GM12873 (cell line): Measurements from ENCODE around the gene LYPLAL1.
A peak's percentile ranks its signal among the peaks of the same experiment; 100 is the strongest.

Experiments
- TF ChIP-seq, protein P1 (sequence below): IDR thresholded peaks from 2 replicates; pipeline ENCODE4 v1.5.1; 2012; ENCODE audit warnings: low read depth, mild to moderate bottlenecking, moderate library complexity, low read length, control low read depth; ENCODE audit not compliant: insufficient read depth; ENCODE audit errors: missing control alignments

Gene LYPLAL1

DNA sequence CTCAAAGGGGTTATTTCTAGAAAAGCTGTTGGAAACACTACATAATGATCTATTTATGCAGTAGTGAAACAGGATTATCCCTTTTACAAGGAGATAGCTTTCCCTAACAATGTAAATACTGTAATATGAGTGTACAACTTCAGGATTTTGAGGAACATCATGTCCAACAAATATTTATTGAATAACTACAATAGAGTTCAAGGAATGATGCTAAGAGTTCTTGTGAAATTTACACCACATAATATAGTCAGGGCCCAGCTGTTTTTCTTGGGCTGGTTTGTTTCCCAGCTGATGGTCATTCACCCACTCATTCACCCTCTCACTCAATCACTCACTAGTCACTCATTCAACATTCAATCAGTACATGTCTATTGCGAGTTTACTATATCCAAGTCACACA lies 12.3 kb upstream of the LYPLAL1 start:
- TF ChIP-seq, protein P1, sequence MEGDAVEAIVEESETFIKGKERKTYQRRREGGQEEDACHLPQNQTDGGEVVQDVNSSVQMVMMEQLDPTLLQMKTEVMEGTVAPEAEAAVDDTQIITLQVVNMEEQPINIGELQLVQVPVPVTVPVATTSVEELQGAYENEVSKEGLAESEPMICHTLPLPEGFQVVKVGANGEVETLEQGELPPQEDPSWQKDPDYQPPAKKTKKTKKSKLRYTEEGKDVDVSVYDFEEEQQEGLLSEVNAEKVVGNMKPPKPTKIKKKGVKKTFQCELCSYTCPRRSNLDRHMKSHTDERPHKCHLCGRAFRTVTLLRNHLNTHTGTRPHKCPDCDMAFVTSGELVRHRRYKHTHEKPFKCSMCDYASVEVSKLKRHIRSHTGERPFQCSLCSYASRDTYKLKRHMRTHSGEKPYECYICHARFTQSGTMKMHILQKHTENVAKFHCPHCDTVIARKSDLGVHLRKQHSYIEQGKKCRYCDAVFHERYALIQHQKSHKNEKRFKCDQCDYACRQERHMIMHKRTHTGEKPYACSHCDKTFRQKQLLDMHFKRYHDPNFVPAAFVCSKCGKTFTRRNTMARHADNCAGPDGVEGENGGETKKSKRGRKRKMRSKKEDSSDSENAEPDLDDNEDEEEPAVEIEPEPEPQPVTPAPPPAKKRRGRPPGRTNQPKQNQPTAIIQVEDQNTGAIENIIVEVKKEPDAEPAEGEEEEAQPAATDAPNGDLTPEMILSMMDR = no peak

DNA sequence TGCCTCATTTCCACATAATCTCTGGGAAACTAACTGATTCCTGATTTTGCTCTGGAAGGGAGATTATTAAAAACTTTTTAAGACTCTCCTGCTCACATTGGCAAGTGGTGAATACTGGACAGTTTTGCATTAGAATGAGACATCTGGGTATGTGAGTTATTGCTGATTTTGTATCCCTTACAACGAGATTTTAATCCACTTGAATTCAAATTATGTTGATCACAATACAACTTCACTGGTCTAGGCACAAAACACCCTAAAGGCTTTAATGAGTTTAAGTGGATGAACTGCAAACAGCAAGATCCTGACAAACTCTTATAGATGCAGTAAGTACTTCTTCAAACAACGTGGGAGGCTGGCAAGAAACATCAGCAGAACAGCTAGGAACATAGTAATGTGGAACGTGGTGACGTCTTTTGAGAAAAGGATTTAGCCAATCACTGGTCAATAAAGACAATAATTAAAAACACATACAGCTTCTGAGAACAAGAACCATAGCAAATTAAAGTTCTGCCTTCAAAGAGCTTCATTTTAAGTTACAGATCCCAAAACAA lies 10.2 kb upstream of the LYPLAL1 start:
- TF ChIP-seq, protein P1 = no peak

DNA sequence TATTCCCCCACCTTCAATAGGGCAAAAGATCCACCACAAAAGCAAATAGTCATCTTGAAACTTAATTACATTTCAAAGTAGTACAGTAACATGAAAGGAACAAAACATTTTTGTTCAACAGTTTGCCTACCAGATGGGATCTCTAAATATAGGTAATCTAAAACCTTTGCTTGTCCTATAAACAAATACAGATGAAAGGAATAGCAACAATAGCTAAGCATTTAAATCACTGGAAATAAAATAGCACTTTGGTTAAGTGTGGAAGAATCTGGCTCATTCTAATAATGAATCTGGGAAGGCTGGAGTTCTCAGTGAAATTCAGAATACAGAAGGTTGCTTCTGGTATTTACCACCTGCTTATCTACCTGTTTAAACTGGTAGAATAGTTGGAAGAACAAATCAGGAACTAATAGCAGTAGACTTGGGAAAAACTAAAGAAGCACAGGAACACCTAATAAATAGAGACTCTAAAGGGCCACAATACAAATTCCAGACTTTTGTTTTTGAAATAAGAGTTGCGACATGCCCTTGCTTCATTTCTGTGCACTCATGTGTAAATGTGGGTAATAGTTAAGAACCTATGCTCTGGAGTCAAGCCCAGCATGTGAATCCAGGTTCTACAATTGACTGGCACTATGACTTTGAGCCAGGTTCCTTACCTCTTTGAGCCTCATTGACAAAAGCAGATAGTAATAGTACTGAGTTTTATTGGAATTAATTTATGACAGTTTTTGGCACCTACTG lies 2.3 kb upstream of the LYPLAL1 start:
- TF ChIP-seq, protein P1 = no peak

DNA sequence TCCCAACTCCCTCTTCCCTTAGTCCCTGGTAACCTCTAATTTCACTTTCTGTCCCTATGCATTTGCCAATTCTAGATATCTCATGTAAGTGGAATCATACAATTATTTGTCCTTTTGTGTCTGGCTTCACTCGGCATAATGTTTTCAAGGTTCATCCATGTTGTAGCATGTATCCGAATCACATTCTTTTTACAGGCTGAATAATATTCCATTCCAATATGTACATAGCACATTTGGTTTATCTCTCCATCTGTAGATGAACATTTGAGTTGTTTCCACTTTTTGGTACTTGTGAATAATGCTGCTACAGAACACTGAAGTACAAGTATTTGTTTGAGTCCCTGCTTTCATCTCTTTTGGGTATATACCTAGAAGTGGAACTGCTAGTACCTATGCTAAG lies 857 bp upstream of the LYPLAL1 start:
- TF ChIP-seq, protein P1 = no peak

DNA sequence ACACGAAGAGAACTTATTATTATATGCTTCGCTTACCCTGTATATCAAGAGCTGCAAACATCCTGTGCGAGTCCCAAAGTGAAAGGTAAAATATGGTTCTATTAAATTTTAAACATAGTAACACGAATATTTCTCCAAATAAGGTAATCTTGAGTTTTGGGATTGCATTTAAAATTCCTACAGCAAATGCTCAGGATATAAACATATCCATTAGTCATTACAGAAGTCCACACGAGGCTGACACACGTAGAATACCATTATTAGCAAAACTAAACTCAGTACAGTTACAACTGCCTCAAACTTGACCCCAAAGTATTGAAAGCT lies 282 bp upstream of the LYPLAL1 start:
- TF ChIP-seq, protein P1 = no peak

DNA sequence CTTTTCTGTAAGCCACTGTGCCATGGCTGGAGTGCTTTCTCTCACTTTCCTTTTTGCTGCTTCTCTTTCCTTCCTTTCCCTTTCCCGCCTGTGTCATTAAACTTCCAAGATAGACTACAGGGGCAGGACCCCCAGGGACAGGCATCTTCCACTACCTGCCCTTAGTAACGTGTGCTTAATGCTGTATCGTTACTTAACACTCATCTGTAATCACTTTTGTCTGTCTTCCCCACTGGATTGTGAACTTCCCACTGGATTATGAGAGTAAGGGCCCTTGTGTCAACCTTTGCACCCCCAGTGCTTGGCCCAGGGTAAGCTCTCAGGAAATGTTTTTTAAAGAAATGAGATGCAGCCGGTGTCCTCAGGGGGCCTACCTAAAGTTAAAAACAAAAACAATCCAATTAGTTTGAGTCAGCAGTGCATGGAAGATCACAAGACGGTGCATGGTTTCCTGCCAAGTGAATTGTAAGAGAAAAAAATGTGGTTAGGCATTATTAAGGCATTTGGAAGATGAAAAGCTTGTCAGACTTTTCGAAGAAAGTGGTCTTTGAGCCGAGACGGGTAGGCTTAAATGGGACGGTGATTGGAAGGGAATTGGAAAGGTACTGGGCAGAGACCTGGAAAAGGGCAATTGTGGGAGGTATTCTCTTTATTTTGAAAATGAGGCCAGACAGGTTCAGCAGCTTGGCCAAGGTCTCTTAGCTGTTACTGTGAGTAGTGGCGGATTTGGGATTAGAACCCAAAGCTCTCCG lies 958 bp downstream of the LYPLAL1 start:
- TF ChIP-seq, protein P1 = peak; percentile 4

DNA sequence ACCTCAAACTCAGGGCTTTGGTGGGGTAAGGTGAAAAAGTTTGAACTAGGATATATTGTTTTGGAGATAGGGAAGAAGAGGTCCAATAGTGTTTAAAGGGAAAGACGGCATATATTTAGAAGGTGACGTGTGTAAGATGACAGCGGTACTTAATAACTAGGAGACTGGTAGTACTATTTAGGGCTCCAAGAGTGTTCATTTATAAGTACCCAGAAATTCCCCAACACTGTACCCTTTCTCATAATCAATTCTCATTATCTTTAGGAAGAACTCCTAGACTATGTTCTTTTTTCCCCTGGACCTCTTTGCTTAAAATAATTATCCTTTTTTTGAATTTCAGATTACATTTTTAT lies 1.5 kb downstream of the LYPLAL1 start:
- TF ChIP-seq, protein P1 = no peak
